Stimulated activated CD8-positive, alpha-beta memory T cell treated with anti-CD3 and anti-CD28 coated beads, Interleukin-2, amount 100 ng/mL, for 1 hour (primary cell): Measurements from ENCODE around the gene RNF215.

Experiments used
- DNase-seq, 2 donors: peaks; one replicate each; pipeline ENCODE4 v3.0.0-alpha.2; 2020; ENCODE audit warnings: low read depth in 2 of 2

Gene RNF215

GRCh38 chr22:30332551-30332950 is 54.7 kb downstream of the RNF215 start:
- no peak for DNase-seq
